ENCODE results near the gene MYL10. TPM values are rescaled to one million over a fixed set of nuclear protein-coding genes. Genes with fewer than 3 reads are reported as not detected.

MYL10 gene
- total and polyA plus RNA-seq, 2 of the 8 experiments (the other 6 are each of a cell fraction or from before 2014, with no cell fraction given) = 0.18 TPM; not detected in 1

DNA sequence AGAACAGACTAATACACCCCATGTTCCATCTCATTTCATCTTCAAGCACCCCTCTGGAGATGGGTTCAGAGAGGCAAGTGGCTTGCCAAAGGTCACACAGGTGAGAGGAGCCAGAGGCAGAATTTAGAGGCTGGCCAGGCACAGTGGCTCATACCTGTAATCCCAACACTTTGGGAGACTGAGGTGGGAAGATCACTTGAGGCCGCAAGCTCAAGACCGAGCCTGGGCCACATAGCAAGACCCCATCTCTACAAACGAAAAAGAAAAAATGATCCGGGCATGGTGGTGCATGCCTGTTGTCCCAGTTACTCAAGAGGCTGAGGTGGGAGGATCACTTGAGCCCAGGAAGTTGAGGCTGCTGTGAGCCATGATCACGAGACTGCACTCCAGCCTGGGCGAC is 34.7 kb upstream of the MYL10 start:
- H2BK120ac ChIP-seq (replicated peaks; ENCODE audit: low read depth, low read length) = no peak overlapping the region
- H3K36me3 ChIP-seq (ENCODE audit: control insufficient read depth in 2 of 4, insufficient read depth in 4 of 4, low read length in 3 of 4) = no peaks in the 10 kb centered on the region
- H2BK12ac ChIP-seq (ENCODE audit: low read depth, low read length) = peak overlapping the region; percentile 62; the same call in 1 of the 2 replicates
- H3K79me2 ChIP-seq (ENCODE audit: control insufficient read depth in 1 of 2, insufficient read depth in 2 of 2, low read length in 2 of 2) = no peaks in the 10 kb centered on the region
- no peak overlapping the region for H3K4me3 ChIP-seq (ENCODE audit: extremely low read depth in 1 of 4, insufficient read depth in 2 of 4, low read depth in 3 of 4, low read length in 4 of 4)
- H3K4ac ChIP-seq (replicated peaks; ENCODE audit: insufficient read length, low read depth, low read length) = no peak overlapping the region
- H3K9me3 ChIP-seq (ENCODE audit: insufficient read depth in 2 of 2, low read depth in 1 of 2, low read length in 1 of 2) = peaks cover 0 to 3% of the 10 kb centered on the region in 2 experiments; a peak in 1 of 4 replicates
- H2BK5ac ChIP-seq (ENCODE audit: low read depth, low read length) = no peak overlapping the region
- no peak overlapping the region for H4K8ac ChIP-seq (ENCODE audit: extremely low read depth, insufficient read depth, low read length)
- peak overlapping the region; percentile 94 for H4K91ac ChIP-seq (replicated peaks; ENCODE audit: insufficient read length, low read length)
- H3K4me1 ChIP-seq (replicated peaks in 1 of 4; ENCODE audit: control insufficient read depth in 3 of 4, insufficient read depth in 4 of 4, low read length in 3 of 4) = peaks cover 2 to 13% (median 7%) of the 10 kb centered on the region in 4 experiments
- H4K5ac ChIP-seq (ENCODE audit: insufficient read length, low read depth, low read length) = no peak overlapping the region
- no peak for FAIRE-seq
- H3K4me2 ChIP-seq (ENCODE audit: insufficient read depth in 1 of 2, low read depth in 2 of 2, low read length in 2 of 2) = 0 out of 4 replicates have a peak overlapping the region, but pooled peaks of 1 of the 2 experiments have one; percentile 16
- H3K9ac ChIP-seq (replicated peaks in 1 of 4; ENCODE audit: extremely low read depth in 1 of 4, low read depth in 3 of 4, low read length in 3 of 4) = no peak overlapping the region
- no peaks in the 10 kb centered on the region for H3K27me3 ChIP-seq (replicated peaks in 1 of 4; ENCODE audit: control insufficient read depth in 3 of 4, extremely low read depth in 1 of 4, insufficient read depth in 3 of 4, low read length in 3 of 4)
- no peak overlapping the region for H3K14ac ChIP-seq (ENCODE audit: insufficient read length)
- H4K20me1 ChIP-seq (replicated peaks in 1 of 2; ENCODE audit: control insufficient read depth in 1 of 2, insufficient read depth in 2 of 2, low read length in 2 of 2) = no peaks in the 10 kb centered on the region
- H3K23ac ChIP-seq (ENCODE audit: insufficient read length) = no peak overlapping the region
- H3K18ac ChIP-seq (ENCODE audit: extremely low read depth, low read length) = no peak overlapping the region
- no peaks in the 10 kb centered on the region for H3K23me2 ChIP-seq (ENCODE audit: low read depth, low read length)
- WGBS, 2 experiments (ENCODE audit: extremely low coverage in 1 of 2, insufficient coverage in 1 of 2, insufficient read length in 1 of 2, insufficient replicate concordance in 2 of 2, low coverage in 1 of 2, low lambda C conversion rate in 2 of 2, missing lambda C conversion rate in 1 of 2) = 94% methylated on average over 6 of the region's 6 CpGs; no CpG with 5 or more reads in 1 of the 2 experiments
- H3K27ac ChIP-seq (ENCODE audit: low read depth, low read length) = no peak overlapping the region
- ChIA-PET CTCF (ENCODE audit: partially characterized antibody) (no interaction called here), POLR2A (ENCODE audit: partially characterized antibody) (interaction anchor here (0.5 to 1.9 kb wide), 3 partner anchors 89 to 240 kb away, joined by 3 to 5 read pairs (median 3); no protein-coding TSS in a partner anchor)
- TF ChIP-seq EGR1 (IDR thresholded peaks at IDR 0.05; ENCODE audit: borderline replicate concordance, low read depth, low read length) (no peak), CREB1 (IDR thresholded peaks at IDR 0.05) (no peak), CHD1 (IDR thresholded peaks at IDR 0.05; ENCODE audit: low read depth, low read length) (no peak), PHF8 (conservative IDR thresholded peaks at IDR 0.05; ENCODE audit: low read depth, low read length) (no peak), GTF2F1 (IDR thresholded peaks at IDR 0.05; ENCODE audit: borderline replicate concordance, low read depth, low read length) (no peak), SP4 (IDR thresholded peaks at IDR 0.05; ENCODE audit: low read length) (no peak), GABPA (IDR thresholded peaks at IDR 0.05; ENCODE audit: borderline replicate concordance, insufficient read depth, low read length) (no peak), MAFK (IDR thresholded peaks at IDR 0.05; ENCODE audit: low read depth, low read length) (no peak)
- TF ChIP-seq, protein P1, sequence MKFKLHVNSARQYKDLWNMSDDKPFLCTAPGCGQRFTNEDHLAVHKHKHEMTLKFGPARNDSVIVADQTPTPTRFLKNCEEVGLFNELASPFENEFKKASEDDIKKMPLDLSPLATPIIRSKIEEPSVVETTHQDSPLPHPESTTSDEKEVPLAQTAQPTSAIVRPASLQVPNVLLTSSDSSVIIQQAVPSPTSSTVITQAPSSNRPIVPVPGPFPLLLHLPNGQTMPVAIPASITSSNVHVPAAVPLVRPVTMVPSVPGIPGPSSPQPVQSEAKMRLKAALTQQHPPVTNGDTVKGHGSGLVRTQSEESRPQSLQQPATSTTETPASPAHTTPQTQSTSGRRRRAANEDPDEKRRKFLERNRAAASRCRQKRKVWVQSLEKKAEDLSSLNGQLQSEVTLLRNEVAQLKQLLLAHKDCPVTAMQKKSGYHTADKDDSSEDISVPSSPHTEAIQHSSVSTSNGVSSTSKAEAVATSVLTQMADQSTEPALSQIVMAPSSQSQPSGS (IDR thresholded peaks at IDR 0.05; ENCODE audit: low read length) = no peak
- no peak overlapping the region for H2AFZ ChIP-seq (ENCODE audit: low read length)
- no peak overlapping the region for H2AK5ac ChIP-seq (ENCODE audit: low read depth, low read length)
- no peak for DNase-seq (ENCODE audit: low read depth in 1 of 2, low spot score in 2 of 2)
- no peaks in the 10 kb centered on the region for H3K79me1 ChIP-seq (ENCODE audit: low read depth, low read length)
- H3K56ac ChIP-seq (replicated peaks; ENCODE audit: insufficient read length, low read depth, low read length) = no peak overlapping the region
- H2BK20ac ChIP-seq (ENCODE audit: low read length) = peak overlapping the region; percentile 75; the same call in 1 of the 2 replicates
- peak overlapping the region; percentile 62; the same call in 1 of the 2 replicates for H2BK15ac ChIP-seq (ENCODE audit: low read length)
